ENCODE results near the gene MB.
"Not testable (repeated sequence)": the region's sequence is repeated elsewhere in the genome, so short reads cannot be mapped to it uniquely, and the experiment has no call there.

The MB gene
- 0 to 0.19 (median 0.11) reads per million in 3 experiments for total RNA-seq

GRCh38 chr22:35617137-35617755 lies at the start of gene MB:
Gene MB, minus strand, starts transcription at chr22:35617329. Its CDS starts 72 bp downstream, at chr22:35617257.
- DNase-seq = no peak

- DNase-seq = not testable (repeated sequence)
Observed at GRCh38 chr22:35666699-35667098, 49.6 kb upstream of the MB start.

DNA sequence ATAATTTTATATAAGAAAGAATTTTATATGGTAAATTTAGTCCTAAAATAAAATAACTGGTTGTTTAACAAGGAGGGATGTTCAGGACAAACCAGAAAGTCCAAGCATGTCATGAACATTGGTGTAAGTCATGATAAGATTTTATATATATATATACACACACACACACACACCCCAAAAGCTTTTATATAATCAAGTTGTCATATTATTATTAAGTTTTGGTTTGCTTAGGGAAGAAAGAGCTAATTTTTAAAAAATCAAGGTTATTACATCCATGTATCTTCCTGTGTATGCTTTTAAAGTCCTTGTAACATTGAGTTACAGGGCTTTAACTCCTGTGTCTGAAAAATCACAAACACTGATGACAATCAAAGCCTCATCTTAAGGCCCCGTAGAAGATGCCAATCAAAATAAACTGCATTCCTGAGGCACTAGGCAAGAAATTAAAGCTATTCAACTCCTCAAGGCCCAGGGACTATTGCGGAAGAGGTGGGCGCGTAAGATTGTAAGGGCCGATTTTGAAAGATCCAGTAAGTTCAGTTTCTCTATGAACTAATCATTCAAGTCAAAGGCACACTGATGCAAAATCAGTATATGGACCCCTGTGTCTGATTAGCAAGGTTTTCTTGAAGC lies 47.9 kb upstream of the MB start:
- no peak for DNase-seq

- DNase-seq = no peak
Observed at GRCh38 chr22:35663371-35663770, 46.2 kb upstream of the MB start.

- no peak for DNase-seq
Observed at GRCh38 chr22:35662914-35663313, 45.8 kb upstream of the MB start.

- no peak for DNase-seq
Observed at GRCh38 chr22:35661464-35661863, 44.3 kb upstream of the MB start.

- peak; percentile 79 for DNase-seq
Observed at GRCh38 chr22:35660291-35661127, 43.4 kb upstream of the MB start.

GRCh38 chr22:35657571-35658312 lies 40.6 kb upstream of the MB start:
- no peak for DNase-seq

DNA sequence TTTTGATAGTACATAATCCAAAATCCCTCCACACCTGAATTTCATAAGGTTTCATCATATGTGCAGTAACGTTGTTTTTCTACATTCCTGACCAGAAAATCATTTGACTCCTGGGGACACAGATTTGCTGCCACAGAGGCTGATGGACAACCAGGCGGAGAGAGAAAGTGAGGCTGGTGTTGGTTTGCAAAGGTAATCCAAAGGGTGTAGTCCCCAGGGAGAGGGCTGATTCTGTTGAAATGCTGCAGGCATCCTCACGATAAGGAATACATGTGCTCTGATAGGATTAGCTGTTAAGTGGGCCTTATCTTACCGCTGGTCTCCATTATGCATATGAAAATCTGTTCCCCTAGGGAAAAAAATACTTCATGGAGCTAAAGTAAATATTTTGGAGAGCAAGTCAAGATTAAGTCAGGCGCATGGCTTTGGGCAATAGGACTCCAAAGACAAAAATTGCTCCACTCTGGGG lies 39.2 kb upstream of the MB start:
- no peak for DNase-seq

DNA sequence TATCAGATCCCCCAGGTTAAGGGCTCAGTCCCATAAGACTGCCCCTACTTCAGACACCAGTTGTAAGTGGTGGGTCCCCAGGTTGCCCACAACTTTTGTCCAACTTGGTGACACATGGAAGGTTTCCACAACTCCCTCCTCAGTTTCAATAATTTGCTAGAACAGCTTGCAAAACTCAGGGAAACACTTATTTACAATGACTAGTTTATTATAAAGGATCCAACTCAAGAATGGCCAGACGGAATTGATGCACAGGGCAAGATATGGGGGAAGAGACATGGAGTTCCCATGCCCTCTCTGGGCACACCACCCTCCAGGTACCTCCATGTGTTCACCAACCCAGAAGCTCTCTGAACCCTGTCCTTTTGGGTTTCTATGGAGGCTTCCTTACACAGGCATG lies 36.7 kb upstream of the MB start:
- DNase-seq = no peak

DNA sequence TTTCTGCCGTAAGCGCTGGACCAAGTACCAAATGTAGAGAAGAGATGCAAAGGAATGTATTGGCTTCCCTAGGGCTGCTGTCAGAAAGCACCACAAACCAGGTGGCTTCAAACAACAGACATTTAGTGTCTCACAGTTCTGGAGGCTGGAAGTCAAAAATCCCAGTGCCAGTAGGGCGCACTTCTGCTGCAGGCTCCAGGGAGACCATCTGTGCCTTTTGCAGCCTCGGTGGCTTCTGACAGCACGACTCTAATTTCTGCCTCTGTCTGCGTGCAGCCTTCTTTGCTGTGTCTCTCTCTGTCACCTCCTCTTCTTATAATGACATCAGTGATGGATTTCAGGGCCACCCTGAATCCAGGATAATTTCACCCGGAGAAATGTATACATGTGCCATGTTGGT lies 34.0 kb upstream of the MB start:
- DNase-seq = no peak

DNA sequence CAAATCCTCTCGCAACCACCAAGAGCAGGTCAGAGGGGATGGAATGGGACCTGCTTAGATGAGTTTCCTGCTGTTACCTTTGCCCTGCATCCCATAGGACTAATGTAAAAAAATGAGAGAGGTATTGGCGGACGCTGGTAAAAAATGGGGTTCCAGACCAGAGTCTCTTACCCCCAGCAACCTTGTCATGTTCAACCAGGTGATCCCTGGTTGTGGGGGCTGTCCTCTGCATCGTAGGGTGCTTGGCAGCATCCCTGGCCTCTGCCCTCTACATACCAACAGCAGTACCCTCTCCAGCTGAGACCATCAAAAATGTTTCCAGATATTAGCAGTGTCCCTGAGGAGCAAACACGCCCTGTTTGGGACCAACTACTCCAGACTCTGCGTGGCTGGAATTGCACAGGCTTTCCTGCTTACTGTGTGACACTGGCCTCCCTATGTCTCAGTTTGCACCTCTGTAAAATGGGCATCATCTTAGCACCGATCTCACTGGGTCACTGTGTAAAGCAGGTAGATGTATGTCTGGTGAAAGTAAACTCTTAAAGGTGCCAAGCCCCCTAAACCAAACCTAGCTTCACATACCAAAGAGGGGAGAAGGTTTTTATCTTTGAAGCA lies 32.6 kb upstream of the MB start:
- DNase-seq = no peak

DNA sequence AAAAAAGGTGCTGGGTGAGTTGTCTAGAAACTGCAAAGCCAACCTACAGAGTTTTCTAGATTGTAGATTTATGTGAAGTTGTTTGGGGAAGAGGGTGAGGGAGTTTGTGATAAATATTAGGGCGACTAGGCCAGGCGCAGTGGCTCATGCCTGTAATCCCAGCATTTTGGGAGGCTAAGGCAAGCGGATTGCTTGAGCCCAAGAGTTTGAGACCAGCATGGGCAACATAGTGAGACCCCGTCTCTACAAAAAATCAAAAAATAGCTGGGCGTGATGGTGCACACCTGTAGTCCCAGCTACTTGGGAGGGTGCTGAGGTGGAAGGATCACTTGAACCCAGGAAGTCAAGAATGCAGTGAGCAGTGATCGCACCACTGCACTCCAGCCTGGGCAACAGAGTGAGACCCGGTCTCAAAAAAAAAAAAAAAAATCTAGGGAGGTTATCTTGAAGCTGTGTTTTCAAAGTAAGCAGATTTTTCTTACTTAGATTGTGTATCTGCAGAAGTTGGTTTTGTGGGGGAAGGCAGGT lies 32.0 kb upstream of the MB start:
- DNase-seq = no peak

GRCh38 chr22:35648066-35649025 lies 31.2 kb upstream of the MB start, which contains the start of gene APOL6:
Gene APOL6, plus strand, starts transcription at chr22:35648446. Its CDS starts 7,980 bp downstream, at chr22:35656426.
- DNase-seq = peak; percentile 78

GRCh38 chr22:35645646-35646045 lies 28.5 kb upstream of the MB start:
- no peak for DNase-seq

DNA sequence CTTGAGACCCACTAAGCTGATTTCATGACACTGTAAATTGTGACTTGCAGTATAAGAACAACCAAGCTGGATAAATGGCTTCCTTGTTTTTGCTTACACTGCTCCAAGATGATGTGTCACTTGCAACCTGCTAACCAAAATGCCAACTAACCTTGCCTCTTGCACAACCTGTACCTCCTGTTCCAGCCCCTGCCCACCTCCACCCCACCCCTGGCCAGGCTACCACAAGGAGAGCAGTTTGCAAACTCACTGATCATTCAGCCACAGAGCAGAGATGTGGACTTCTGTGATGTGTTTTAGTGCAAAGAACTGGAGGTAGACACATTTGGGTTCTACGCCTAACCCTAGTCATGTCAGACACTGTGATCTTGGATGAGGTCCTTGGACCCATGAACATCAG lies 26.9 kb upstream of the MB start:
- DNase-seq = no peak

DNA sequence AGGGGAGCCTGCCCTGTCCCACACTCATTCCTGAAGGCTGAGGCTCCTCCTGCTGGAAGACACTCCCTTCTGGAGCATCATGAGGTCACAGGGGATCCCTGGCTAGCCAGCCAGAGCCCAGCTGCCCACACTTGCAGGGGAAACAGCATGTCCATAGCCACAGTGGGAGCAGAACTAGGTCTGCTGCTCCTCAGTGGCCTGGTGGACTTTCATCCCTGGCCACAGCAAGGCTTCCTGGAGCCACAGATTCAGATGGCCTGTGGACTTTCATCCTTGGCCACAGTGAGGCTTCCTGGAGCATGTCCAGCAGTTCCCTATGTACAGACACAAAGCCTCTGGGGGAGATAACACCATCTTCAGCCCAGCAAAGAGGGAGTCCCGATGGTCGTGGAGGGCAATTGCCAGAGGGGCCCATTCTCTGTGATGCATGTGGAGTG lies 25.2 kb upstream of the MB start:
- DNase-seq = no peak

- no peak for DNase-seq
Observed at GRCh38 chr22:35641494-35642120, 24.5 kb upstream of the MB start.

- no peak for DNase-seq
Observed at GRCh38 chr22:35638410-35638809, 21.3 kb upstream of the MB start.

DNA sequence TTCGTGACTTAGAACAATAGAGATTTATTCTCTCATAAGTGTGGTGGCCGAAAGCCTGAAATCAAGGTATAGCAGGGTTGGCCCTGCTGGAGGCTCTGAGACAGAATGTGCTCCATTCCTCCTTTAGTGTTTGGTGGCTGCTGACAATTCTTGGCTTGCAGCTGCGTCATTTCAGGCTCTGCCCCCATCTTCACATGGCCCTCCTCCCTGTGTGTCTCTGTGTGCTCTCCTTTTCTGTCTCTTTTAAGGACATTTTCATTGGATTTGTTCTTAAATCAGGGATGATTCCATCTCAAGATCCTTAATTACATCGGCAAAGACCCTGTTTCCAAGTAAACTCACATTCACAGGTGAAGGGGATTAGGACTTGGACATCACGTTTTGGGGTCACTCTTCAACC lies 20.9 kb upstream of the MB start:
- no peak for DNase-seq

Measured in central memory CD4-positive, alpha-beta T cell (primary cell).